GM10266 (cell line): ENCODE measurements around the gene CNOT1.

Source experiments
- DNase-seq: peaks from one replicate; pipeline ENCODE4 v3.0.0; 2012; ENCODE audit errors: extremely low spot score
- CTCF ChIP-seq: IDR thresholded peaks from 2 replicates; pipeline ENCODE4 v1.5.1; 2012; ENCODE audit warnings: mild to moderate bottlenecking, low read depth; ENCODE audit not compliant: control insufficient read depth, insufficient read depth; ENCODE audit errors: missing control alignments

Gene CNOT1

GRCh38 chr16:58551496-58551895 lies 78.1 kb downstream of the CNOT1 start:
- no peak for DNase-seq
- TF ChIP-seq CTCF, result no peak

- DNase-seq, result no peak
- no peak for TF ChIP-seq CTCF
Observed at GRCh38 chr16:58548378-58548777, 81.2 kb downstream of the CNOT1 start.

- no peak for DNase-seq
- no peak for TF ChIP-seq CTCF
Observed at GRCh38 chr16:58543685-58544084, 85.9 kb downstream of the CNOT1 start.

- no peak for DNase-seq
- no peak for TF ChIP-seq CTCF
Observed at GRCh38 chr16:58542291-58542690, 87.3 kb downstream of the CNOT1 start.

- no peak for TF ChIP-seq CTCF
- DNase-seq, result no peak
Observed at GRCh38 chr16:58541711-58542110, 87.9 kb downstream of the CNOT1 start.

- DNase-seq, result no peak
- TF ChIP-seq CTCF, result no peak
Observed at GRCh38 chr16:58537124-58537906, 92.3 kb downstream of the CNOT1 start.

GRCh38 chr16:58536278-58536677 lies 93.3 kb downstream of the CNOT1 start:
- no peak for TF ChIP-seq CTCF
- DNase-seq, result no peak
